Breast epithelium (tissue), 3 donors: ENCODE measurements around the gene ADGRL3.

Experiments used
- CTCF ChIP-seq, 3 donors: fragments of 450-650 bp; IDR thresholded peaks; one replicate each; pipeline ENCODE4 v1.5.1; 2016 to 2017; ENCODE audit warnings: antibody characterized with exemption in 3 of 3, mild to moderate bottlenecking in 3 of 3, moderate library complexity in 3 of 3
- POLR2A ChIP-seq: fragments of 450-650 bp; IDR thresholded peaks from one replicate; pipeline ENCODE4 v1.6.1; 2016; ENCODE audit warnings: antibody characterized with exemption, mild to moderate bottlenecking, moderate library complexity

DNA sequence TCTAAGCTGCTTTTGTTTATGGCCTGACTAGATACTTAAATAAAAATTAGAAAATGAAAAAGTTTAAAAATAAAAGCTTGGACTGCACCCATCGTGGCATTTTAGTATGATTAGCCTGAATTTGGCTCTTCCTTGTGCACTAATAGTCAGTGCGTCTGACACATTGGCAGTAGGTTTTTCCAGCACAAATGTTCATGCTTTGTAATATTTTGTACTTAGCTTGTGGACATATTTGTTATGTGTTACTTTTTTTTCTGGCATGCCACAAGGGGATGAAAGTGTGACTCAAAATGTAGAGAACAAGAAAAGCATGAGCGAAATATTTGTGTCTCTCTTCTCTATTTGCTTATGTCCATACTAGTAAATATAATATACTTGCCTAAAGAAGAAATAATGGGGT lies 359.3 kb downstream of the ADGRL3 start:
- TF ChIP-seq POLR2A (no peak), CTCF (IDR thresholded peaks at IDR 0.05) (no peak)
